ENCODE measurements around the gene ALOX15.
"Not testable (repeated sequence)": the region's sequence is repeated elsewhere in the genome, so short reads cannot be mapped to it uniquely, and the experiment has no call there.

Gene ALOX15

GRCh38 chr17:4594406-4594805 lies 47.1 kb downstream of the ALOX15 start:
- no peaks in the 10 kb centered on the region for H3K36me3 ChIP-seq
- intact Hi-C loops (cut with DNase I; ENCODE audit: low total_unique reads): no loop called here
- H3K4me1 ChIP-seq: no peaks in the 10 kb centered on the region
- H3K4me3 ChIP-seq: no peak overlapping the region
- no peak for DNase-seq
- H3K27ac ChIP-seq: no peak overlapping the region
- peaks cover 0 to 44% of the 10 kb centered on the region in 2 donors for H3K27me3 ChIP-seq
- TF ChIP-seq CTCF (IDR thresholded peaks at IDR 0.05): no peak
- H3K9me3 ChIP-seq: no peaks in the 10 kb centered on the region

- intact Hi-C loops (cut with DNase I; ENCODE audit: low total_unique reads): no loop called here
- H3K36me3 ChIP-seq: no peaks in the 10 kb centered on the region
- no peak overlapping the region for H3K27ac ChIP-seq
- no peaks in the 10 kb centered on the region for H3K9me3 ChIP-seq
- peaks cover 0 to 36% of the 10 kb centered on the region in 2 donors for H3K27me3 ChIP-seq
- no peaks in the 10 kb centered on the region for H3K4me1 ChIP-seq
- no peak for DNase-seq
- no peak for TF ChIP-seq CTCF (IDR thresholded peaks at IDR 0.05)
- no peak overlapping the region for H3K4me3 ChIP-seq
These were observed 48.5 kb downstream of the ALOX15 start for GRCh38 chr17:4593021-4593421.

- intact Hi-C loops (cut with DNase I; ENCODE audit: low total_unique reads): no loop called here
- Histone ChIP-seq H3K4me3 (no peak overlapping the region), H3K27ac (no peak overlapping the region), H3K9me3 (no peaks in the 10 kb centered on the region), H3K36me3 (no peaks in the 10 kb centered on the region), H3K27me3 (peaks cover 0 to 36% of the 10 kb centered on the region in 2 donors), H3K4me1 (no peaks in the 10 kb centered on the region)
- TF ChIP-seq CTCF (IDR thresholded peaks at IDR 0.05): no peak
- DNase-seq: no peak
These were observed 49.1 kb downstream of the ALOX15 start for GRCh38 chr17:4592240-4593005.

GRCh38 chr17:4591529-4591928 lies 49.9 kb downstream of the ALOX15 start:
- DNase-seq: no peak
- Histone ChIP-seq H3K4me1 (no peaks in the 10 kb centered on the region), H3K4me3 (no peak overlapping the region), H3K27me3 (peaks cover 0 to 27% of the 10 kb centered on the region in 2 donors), H3K27ac (no peak overlapping the region), H3K9me3 (no peaks in the 10 kb centered on the region), H3K36me3 (no peaks in the 10 kb centered on the region)
- TF ChIP-seq CTCF (IDR thresholded peaks at IDR 0.05): no peak
- intact Hi-C loops (cut with DNase I; ENCODE audit: low total_unique reads): no loop called here

GRCh38 chr17:4590981-4591453 lies 50.5 kb downstream of the ALOX15 start:
- peak in 1 of 2 donors; percentile 55 for DNase-seq
- Histone ChIP-seq H3K4me3 (no peak overlapping the region), H3K27me3 (peaks cover 0 to 24% of the 10 kb centered on the region in 2 donors), H3K27ac (no peak overlapping the region), H3K9me3 (no peaks in the 10 kb centered on the region), H3K36me3 (no peaks in the 10 kb centered on the region), H3K4me1 (no peaks in the 10 kb centered on the region)
- intact Hi-C loops (cut with DNase I; ENCODE audit: low total_unique reads): no loop called here
- no peak for TF ChIP-seq CTCF (IDR thresholded peaks at IDR 0.05)

GRCh38 chr17:4590042-4590441 lies 51.4 kb downstream of the ALOX15 start:
- H3K27me3 ChIP-seq: peaks cover 0 to 33% of the 10 kb centered on the region in 2 donors
- H3K4me3 ChIP-seq; H3K9me3 ChIP-seq; H3K27ac ChIP-seq; DNase-seq; intact Hi-C loops (cut with DNase I; ENCODE audit: low total_unique reads); H3K4me1 ChIP-seq; H3K36me3 ChIP-seq: not testable (repeated sequence)

Measured in tibial artery (tissue), 4 donors.